Measurements from ENCODE around the gene ATOSB.
A peak's percentile ranks its signal among the peaks of the same experiment; 100 is the strongest.
"Not testable (repeated sequence)": the region's sequence is repeated elsewhere in the genome, so short reads cannot be mapped to it uniquely, and the experiment has no call there.

The ATOSB gene

GRCh38 chr9:35115680-35116538 is at the start of gene ATOSB:
Gene ATOSB, minus strand, starts transcription at chr9:35115862. Its CDS starts 7,588 bp downstream, at chr9:35108274.
- DNase-seq = peak; percentile 95

DNA sequence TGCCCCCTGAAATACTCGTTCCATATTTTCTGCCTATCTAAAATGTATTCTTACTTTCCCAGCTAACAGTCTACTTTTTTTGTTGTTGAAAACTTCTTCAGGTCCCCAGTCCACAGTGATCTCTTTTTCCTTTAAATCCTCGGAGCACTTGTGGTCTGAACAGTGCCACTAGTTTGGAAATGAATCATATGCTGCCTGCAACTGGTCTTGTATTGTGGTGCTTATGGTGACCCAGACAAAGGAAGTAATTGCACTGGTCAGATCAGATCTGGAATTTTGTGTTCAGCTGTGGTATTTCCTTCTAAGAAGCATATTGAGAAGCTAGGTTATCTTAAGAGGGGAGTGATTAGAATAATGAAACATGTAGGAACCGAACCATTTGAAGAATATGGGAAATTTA is 49.0 kb upstream of the ATOSB start:
- DNase-seq = no peak

DNA sequence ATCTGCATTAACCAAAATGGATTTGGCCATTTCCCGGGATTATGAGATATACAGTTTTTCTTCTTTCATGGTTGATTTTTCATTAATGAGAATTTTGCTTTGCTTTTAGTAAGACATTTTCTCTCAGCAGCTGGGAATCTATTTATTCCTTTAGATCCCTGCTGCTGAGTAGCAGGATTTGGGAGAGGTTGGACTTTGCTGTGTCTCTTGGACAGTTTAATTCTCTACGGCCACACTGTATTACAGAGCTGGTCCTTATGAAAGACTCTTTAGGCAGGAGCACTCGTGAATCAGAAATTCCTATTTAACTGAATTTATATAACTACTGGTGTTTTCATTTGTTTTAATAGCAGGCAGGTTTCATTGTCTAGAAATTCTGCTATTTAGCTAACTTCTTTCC is 47.8 kb upstream of the ATOSB start:
- no peak for DNase-seq

DNA sequence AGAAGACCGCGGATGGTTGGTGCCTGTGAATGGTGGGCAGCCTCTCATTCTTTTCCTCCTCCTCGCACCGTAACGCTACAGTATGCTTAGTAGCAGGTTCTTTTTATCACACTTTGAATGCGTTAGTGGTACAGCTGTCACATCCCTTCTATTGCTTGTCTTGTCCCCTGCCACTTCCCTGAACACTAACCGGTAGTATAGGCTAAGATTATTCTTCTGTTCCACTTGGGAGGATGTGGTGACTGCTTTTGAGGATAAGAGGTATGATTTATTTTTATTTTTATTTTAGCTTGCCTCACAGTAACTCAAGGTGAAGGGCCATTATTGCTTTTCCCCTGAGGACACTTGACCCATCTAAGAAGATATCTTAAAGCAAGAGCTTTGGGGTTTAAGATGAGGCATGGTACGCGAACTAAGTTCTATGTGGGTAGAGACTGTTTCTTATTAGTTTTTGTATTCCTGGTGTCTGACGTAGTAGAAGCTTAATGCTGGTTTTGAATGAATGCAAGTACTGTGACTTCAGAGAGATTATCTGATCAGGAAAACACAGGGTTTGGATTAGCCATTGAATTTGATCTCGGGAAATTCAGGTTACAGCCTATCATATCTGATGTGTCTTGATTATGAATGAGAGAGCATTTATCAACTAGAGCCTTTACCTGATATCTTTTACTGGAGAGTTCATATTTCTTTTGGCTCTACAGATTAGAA is 47.1 kb upstream of the ATOSB start:
- no peak for DNase-seq

DNA sequence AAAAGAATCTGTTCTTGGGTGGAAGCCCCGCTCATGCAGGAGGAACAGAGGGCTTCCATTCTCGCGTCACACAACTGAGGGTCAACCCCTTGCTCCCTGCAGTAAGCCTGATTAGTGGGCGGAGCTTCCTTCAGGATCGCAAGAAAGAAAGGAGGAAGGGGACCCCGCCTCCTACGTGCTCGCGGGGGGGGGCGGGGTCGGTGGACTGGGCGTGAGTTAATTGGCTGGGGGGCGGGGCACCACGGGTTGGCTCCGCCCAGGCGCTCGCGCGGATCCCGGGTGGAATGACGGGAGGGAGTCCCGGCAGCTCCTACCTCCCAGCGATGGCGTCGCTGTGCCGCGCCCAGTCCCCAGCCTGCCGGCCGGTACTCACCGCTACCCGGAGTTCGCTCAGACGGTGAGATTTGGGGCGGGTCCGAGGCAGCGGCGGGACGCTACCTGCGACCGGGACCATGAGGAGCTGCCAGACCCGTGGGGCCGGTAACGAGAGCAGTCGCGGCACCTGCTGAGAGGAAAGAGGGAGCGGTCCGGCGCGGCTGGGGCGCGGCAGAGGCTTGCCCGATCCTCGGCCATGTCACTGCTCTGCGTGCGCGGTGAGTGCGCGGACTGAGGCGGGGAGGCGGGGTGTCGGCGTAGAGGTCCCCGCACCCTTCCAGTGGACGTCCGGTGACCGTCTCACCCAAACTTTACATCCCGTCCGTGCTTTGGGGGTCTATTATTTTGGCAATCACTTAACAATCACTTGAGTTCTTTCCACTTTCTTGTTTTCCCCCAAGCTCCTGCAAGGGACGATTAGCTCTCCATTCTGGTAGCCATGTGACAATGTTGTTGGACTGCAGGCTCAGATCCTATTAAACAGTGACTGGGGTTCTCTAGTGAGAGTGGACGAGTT is 46.3 kb upstream of the ATOSB start, which contains the start of gene UNC13B:
TSS of gene UNC13B (plus strand) at position 297 of the 892 bp plus-strand sequence. CDS start at position 572, 275 bp downstream.
- DNase-seq = peak; percentile 71

DNA sequence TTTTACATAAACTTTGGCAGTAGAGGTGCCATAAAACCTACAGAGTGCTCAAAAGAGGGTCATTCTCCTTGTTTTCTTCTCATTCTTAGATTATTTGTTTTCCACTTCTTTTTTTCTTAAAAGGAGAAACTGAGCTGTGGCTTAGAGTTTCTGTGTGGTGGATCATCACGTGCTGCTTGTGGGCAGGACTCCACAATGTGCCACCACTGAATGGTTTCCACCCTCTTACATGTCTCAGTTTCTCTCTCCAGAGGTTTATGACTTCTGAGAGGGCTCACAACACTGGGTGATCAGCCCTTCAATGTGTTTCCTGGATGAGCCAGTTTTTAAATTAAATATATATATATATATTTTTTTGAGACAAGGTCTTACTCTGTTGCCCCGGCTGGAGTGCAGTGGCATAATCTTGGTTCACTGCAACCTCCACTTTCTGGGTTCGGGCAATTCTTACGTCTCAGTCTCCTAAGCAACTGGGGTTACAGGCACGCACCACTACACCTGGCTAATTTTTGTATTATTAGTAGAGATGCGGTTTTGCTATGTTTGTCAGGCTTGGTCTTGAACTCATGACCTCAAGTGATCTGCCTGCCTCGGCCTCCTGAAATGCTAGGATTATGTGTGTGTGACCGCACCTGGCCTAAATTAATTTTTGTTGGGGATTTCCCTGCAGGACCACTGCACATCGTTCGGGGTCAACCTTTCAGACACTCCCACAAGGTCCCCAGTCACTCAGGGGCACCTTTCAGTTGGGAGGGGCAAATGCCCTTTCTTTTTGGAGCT is 43.0 kb upstream of the ATOSB start:
- DNase-seq = no peak

GRCh38 chr9:35157836-35158235 is 42.2 kb upstream of the ATOSB start:
- DNase-seq = not testable (repeated sequence)

DNA sequence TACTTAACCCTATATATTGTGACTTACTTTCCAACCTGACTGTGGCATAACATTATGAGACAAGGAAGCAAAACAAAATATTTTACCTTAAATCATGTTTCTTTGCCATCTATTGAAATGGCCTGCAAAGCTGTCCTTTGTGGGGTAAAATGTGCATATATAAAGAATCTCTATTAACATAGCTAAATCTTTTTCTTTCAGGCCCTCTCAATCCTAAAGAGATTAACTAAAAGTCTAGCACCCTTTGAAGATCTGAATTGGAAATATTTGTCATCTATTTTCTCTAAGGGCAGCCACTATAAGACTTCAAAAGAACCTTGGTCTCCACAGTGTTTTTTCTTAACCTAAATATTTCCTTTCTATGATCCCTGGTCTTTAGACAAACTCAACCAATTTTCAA is 41.1 kb upstream of the ATOSB start:
- no peak for DNase-seq

DNA sequence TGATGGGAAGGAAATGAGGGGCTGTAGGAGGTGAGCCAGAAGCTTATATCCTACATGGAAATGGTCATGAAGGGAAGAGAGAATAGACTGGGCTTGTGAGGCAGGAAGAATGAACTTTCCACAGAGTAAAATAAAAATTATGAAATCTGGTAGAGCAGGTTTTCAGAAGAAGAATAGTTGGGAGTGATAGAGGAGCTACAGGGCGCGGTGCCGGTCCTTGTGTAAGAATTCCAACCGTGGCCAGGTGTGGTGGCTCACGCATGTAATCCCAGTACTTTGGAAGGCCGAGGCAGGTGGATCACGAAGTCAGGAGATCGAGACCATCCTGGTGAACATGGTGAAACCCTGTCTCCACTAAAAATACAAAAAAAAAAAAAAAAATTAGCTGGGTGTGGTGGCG is 37.3 kb upstream of the ATOSB start:
- DNase-seq = no peak

DNA sequence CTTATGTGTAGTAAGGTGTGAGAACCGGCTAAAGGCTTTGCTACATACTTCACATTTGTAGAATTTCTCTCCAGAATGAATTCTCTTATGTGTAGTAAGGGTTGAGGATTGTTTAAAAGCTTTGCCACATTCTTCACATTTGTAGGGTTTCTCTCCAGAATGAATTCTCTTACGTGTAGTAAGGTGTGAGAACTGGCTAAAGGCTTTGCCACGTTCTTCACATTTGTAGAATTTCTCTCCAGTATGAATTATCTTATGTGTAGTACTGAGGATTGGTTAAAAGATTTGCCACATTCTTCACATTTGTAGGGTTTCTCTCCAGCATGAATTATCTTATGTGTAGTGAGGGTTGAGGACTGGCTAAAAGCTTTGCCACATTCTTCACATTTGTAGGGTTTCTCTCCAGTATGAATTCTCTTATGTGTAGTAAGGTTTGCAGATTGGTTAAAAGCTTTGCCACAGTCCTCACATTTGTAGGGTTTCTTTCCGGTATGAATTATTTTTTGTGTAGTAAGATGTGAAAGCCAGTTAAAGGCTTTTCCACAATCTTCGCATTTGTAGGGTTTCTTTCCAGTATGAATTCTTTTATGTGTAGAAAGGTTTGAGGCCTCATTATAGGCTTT is 32.4 kb upstream of the ATOSB start:
- not testable (repeated sequence) for DNase-seq

DNA sequence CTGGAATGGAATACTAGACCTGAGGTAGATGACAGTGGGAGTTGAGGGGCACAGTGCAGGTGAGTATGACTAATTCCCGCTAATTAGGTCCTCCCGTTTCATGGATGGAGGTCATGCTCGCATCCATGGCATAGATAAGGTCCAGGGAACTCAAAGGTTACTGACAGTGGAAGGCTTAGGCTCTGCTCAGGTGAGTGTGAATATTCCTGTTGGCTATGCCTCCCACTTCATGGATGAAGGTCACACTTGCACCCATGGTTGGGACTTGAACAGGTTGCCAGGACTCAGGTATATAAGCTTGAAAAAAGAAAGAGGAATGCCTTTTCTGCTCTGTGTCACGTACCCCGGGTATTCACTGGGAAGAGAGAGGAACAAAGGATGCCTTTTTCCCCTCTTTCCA is 26.4 kb upstream of the ATOSB start:
- DNase-seq = no peak

GRCh38 chr9:35140093-35140492 is 24.4 kb upstream of the ATOSB start:
- DNase-seq = no peak

DNA sequence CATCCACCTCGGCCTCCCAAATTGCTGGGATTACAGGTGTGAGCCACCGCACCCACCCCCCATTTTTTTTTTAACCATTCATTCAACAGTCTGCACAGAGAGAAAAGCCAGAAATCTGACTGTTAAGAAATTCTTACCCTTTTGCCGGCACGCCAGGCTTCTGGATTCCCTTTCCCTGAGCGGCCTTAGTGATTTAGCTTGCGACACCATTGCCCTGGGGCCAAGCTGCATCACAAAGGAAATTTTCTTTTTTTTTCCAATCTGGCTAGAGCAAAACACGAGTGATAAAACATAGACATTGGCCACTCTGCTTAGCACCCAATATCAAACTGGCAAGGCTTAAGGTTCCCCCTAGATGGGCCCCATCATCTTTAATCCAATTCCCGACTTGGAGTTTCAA is 21.2 kb upstream of the ATOSB start:
- no peak for DNase-seq

DNA sequence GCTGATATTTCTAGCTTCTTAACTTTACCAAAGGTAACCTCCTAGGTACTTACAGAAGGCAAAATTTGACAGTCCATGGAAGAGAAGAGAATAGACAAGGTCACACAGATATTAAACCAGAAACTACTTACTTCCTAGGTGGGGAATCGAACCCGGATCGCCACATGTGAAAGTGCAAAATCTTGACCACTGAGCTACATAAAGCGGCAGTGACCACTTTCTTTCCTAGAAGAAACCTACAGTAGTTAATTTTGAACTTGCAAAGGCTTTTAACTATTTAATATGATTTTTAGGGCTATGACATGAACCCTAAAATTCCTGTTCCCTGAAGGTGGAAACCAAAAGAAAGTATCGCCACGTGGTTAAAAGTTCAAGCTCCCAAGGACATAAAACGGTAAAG is 20.3 kb upstream of the ATOSB start:
- no peak for DNase-seq

- no peak for DNase-seq
Measured at GRCh38 chr9:35134920-35135319, 19.3 kb upstream of the ATOSB start.

GRCh38 chr9:35116898-35117551 is 1.4 kb upstream of the ATOSB start:
- peak; percentile 86 for DNase-seq

DNA sequence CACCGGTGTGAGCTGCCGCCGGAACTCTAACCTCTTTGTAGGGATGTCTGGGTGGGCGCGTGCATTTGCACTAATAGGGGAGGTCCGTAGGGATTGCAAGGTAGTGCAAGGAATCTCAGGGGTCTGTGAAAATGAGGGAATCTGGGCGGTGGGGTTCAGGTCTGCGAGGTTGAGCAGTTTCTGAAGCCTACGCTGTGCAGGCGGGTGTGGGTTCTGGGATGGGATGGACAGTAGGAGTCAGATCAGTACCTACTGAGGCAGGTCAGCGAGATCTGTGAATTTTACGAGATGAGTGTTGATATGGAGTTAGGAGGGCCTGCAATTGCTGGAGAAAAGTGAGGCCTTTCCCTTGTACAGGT is 856 bp upstream of the ATOSB start:
- DNase-seq = no peak

GRCh38 chr9:35114840-35115628 is 628 bp downstream of the ATOSB start:
- peak; percentile 40 for DNase-seq

GRCh38 chr9:35114113-35114839 is 1.4 kb downstream of the ATOSB start:
- DNase-seq = peak; percentile 65

All from activated naive CD4-positive, alpha-beta T cell treated with Interleukin-2 at 50 U/mL for 16 hours (primary cell).